AG04450 (cell line): ENCODE results near the gene NPAS1. TPM values are rescaled to one million over a fixed set of nuclear protein-coding genes. Genes with fewer than 3 reads are reported as not detected.
A peak's percentile ranks its signal among the peaks of the same experiment; 100 is the strongest.

Experiments used
- CTCF ChIA-PET: fragments of 300-600, 350-600 bp; formaldehyde crosslinking; extraction: SDS; loops from one replicate; lab custom pipeline; 2022; ENCODE audit warnings: antibody characterized with exemption, inconsistent platforms; lab: Charles Lee
- POLR2A ChIA-PET: fragments of 350-600 bp; formaldehyde crosslinking; extraction: SDS; loops from one replicate; lab custom pipeline; 2021; ENCODE audit warnings: antibody characterized with exemption, inconsistent platforms; lab: Yijun Ruan, JAX
- DNase-seq: peaks from one replicate; pipeline ENCODE4 v3.0.0-alpha.2; 2011; ENCODE audit warnings: low read depth, low spot score
- H3K27ac ChIP-seq: one replicate; pipeline ENCODE4 v1.5.1; 2012; ENCODE audit warnings: low read depth, low read length, control low read depth
- H3K27me3 ChIP-seq: one replicate; pipeline ENCODE4 v1.6.0; 2012; ENCODE audit warnings: low read length; ENCODE audit not compliant: control insufficient read depth, insufficient read depth
- H3K4me3 ChIP-seq: 2 replicates; pipeline ENCODE4 v1.5.1; 2011; ENCODE audit warnings: mild to moderate bottlenecking, low read depth, low read length, control low read depth
- H3K9me3 ChIP-seq: 2 replicates; pipeline ENCODE4 v1.5.1; 2012; ENCODE audit warnings: low read length; ENCODE audit not compliant: control insufficient read depth, insufficient read depth
- polyA plus RNA-seq: library from polyadenylated mRNA; depleted of rRNA; stranded (reverse); fragments of >200 nt; gene quantifications from 2 replicates; pipeline ENCODE4 v1.2.3, GENCODE V29; 2011
- TF ChIP-seq, protein P1 (sequence below): IDR thresholded peaks from 2 replicates; pipeline ENCODE4 v1.5.1; 2011; ENCODE audit warnings: low read depth, low read length, control low read depth, inconsistent platforms

NPAS1 gene
- polyA plus RNA-seq, 1 experiment, result 0.30 TPM

DNA sequence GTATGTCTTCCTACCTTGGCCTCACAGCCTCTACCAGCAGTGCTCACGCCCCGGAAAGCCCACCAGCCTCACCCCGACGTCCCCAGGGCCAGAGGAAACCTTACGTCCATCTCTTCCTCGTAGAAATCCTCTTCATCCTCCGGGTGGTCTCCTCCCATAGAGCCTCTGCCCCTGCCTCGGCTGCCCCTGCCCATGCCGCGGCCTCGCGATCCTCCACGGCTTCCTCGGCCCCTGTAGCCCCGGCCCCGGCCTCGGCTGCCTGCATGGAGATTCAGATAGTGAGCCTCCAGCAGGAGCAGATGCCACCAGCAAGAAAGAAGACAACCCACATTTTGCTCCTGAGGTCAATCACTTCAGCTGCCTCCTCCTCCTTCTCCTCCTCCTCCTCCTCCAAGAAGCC is 66.6 kb downstream of the NPAS1 start:
- H3K27me3 ChIP-seq, result no peaks in the 10 kb centered on the region
- CTCF ChIA-PET, result no interaction called here
- DNase-seq, result no peak
- no peak overlapping the region for H3K27ac ChIP-seq
- TF ChIP-seq, protein P1, sequence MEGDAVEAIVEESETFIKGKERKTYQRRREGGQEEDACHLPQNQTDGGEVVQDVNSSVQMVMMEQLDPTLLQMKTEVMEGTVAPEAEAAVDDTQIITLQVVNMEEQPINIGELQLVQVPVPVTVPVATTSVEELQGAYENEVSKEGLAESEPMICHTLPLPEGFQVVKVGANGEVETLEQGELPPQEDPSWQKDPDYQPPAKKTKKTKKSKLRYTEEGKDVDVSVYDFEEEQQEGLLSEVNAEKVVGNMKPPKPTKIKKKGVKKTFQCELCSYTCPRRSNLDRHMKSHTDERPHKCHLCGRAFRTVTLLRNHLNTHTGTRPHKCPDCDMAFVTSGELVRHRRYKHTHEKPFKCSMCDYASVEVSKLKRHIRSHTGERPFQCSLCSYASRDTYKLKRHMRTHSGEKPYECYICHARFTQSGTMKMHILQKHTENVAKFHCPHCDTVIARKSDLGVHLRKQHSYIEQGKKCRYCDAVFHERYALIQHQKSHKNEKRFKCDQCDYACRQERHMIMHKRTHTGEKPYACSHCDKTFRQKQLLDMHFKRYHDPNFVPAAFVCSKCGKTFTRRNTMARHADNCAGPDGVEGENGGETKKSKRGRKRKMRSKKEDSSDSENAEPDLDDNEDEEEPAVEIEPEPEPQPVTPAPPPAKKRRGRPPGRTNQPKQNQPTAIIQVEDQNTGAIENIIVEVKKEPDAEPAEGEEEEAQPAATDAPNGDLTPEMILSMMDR, result no peak
- POLR2A ChIA-PET, result interaction anchor here (0.8 kb wide), 1 partner anchor 36 kb away, joined by 3 read pairs; no protein-coding TSS in a partner anchor
- no peak overlapping the region for H3K4me3 ChIP-seq
- H3K9me3 ChIP-seq, result no peaks in the 10 kb centered on the region; the same call in 1 of the 2 replicates

DNA sequence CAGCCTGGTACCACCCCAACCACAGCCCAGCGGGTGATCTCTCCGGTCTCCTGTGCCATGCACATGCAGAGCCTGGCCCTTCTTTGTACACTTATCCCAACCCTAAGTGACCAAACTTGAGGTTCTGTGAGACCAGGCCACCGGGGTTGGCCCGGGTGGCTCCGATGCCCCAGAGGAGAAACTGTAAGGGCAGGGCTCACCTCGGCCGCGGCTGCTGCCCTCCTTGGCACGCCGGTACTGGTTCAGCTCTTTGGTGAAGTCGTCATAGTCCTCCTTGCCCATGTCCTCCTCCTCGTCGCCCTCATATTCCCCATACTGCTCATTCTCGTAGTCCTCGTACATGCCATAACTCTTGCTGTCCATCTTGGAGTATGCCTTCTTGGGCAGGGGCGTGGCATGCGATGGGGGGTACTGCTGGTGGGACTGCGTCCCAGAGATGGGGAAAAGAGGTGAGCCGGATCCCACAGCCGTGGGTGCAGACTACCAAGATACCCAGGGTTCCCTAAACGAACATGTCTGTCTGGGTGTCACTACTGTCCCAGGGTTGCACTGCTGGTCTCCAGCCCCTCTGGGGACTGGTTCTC is 70.2 kb downstream of the NPAS1 start:
- TF ChIP-seq, protein P1, result no peak
- ChIA-PET CTCF (no interaction called here), POLR2A (no interaction called here)
- Histone ChIP-seq H3K27ac (no peak overlapping the region), H3K9me3 (no peaks in the 10 kb centered on the region; the same call in 1 of the 2 replicates), H3K4me3 (no peak overlapping the region), H3K27me3 (no peaks in the 10 kb centered on the region)
- DNase-seq, result no peak

DNA sequence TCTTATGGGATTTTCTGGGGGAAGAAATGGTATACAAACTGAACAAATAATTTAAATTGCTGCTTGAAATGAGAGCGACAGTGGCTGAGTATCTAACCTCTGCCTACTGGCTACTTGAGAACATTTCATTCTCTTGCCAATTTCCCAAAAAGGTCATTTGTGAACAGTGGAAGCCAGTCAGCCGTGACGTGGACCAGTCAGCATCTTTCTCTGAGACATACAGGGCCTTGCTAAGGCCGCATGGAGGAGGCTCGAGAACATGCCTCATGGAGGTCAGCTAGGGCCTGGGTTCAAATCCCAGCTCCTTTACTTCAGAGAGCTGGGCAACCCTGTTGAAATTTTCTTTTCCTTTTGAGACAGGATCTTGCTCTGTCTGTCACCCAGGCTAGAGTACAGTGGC is 73.6 kb downstream of the NPAS1 start:
- TF ChIP-seq, protein P1, result no peak
- Histone ChIP-seq H3K4me3 (no peak overlapping the region), H3K9me3 (no peaks in the 10 kb centered on the region), H3K27me3 (no peaks in the 10 kb centered on the region), H3K27ac (no peak overlapping the region)
- ChIA-PET POLR2A (no interaction called here), CTCF (interaction anchor here (0.5 kb wide), 1 partner anchor 57 kb away, joined by 3 read pairs; no protein-coding TSS in a partner anchor)
- DNase-seq, result no peak

DNA sequence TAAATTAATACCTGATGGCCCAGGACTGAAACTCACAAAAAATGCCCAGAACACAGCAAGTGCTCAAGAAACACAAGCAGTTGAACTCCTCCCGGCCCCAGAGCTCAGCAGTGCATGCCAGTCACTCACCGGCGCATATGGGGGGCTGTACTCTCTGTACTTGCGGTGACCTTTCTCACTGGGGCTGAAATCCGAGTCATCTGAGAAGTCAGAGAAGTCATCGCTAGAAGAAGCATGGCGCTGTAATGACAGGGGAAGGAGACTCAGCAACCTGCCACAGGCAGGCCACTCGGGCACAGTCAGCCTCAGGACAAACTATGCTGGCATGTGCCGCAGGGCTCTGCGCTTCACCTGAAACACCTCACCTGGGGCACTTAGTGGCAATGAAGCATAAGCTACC is 74.2 kb downstream of the NPAS1 start:
- Histone ChIP-seq H3K27ac (no peak overlapping the region), H3K4me3 (no peak overlapping the region), H3K9me3 (no peaks in the 10 kb centered on the region), H3K27me3 (no peaks in the 10 kb centered on the region)
- ChIA-PET CTCF (no interaction called here), POLR2A (no interaction called here)
- TF ChIP-seq, protein P1, result no peak
- no peak for DNase-seq

DNA sequence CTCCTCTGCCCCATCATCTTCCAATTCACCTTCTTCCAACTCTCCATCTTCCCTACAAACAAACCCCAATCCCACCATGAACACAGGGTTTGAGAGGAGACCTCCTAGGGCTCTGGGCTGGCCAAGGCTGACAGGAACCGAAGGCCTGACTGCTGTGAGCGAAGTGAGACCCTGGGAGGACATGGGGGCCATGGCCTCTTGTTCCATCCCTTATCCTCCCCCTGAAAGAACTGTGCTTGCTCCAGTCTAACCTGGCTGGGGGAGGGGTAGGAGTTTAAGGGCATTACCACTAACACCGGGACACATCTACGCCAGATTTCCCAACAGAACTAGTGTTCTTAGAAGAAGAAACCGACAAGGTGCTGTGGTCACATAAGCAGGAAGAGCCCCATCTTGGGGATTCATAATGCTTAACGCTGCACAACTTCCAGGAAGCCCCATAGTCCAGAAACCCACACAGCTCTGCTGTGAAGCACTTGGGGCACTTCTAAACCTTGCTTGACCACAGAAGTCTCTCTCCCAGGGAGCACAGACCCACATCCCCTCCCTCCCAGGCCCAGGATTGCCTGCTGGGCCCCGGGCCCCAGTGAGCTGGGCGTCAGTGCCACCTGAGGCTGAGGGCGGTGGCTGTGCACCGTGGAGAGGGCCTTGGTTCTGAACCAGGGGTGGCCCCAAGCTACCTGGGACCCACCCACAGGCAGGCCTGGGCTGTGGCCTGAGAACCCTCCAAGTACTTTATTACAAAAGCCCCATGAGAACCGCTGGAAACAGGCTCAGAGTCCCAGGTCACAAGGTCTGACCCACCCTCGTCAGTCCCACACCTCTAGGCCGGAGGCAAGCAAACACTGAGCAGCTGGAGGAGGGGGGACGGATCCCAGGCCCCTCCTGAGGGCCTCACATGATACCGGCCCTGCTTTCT is 75.2 kb downstream of the NPAS1 start:
- no peak for DNase-seq
- TF ChIP-seq, protein P1, result no peak
- H3K4me3 ChIP-seq, result no peak overlapping the region
- no peaks in the 10 kb centered on the region for H3K9me3 ChIP-seq
- ChIA-PET POLR2A (no interaction called here), CTCF (interaction anchor here (0.9 kb wide), 1 partner anchor 15 kb away, joined by 4 read pairs; no protein-coding TSS in a partner anchor)
- peak overlapping the region; percentile 11 for H3K27ac ChIP-seq
- no peaks in the 10 kb centered on the region for H3K27me3 ChIP-seq
